NCI-H1930 (cell line): ENCODE results near the gene TP53BP1.

Source experiments
- DNase-seq, 2 experiments: peaks; one replicate each; lab custom pipeline; 2025; lab: John Stamatoyannopoulos, UW

Gene TP53BP1

GRCh38 chr15:43487271-43487895 is 5.6 kb downstream of the TP53BP1 start:
- DNase-seq, result no peak

- no peak for DNase-seq
These were observed 8.5 kb downstream of the TP53BP1 start for GRCh38 chr15:43484455-43484854.

GRCh38 chr15:43483297-43484128 is 9.4 kb downstream of the TP53BP1 start:
- no peak for DNase-seq

- DNase-seq, result no peak
These were observed 19.1 kb downstream of the TP53BP1 start for GRCh38 chr15:43473885-43474284.

- DNase-seq, result no peak
These were observed 21.0 kb downstream of the TP53BP1 start for GRCh38 chr15:43471975-43472374.

- DNase-seq, result no peak
These were observed 23.1 kb downstream of the TP53BP1 start for GRCh38 chr15:43469867-43470266.

- DNase-seq, result no peak
These were observed 27.9 kb downstream of the TP53BP1 start for GRCh38 chr15:43465100-43465499.

GRCh38 chr15:43463998-43464397 is 29.0 kb downstream of the TP53BP1 start:
- DNase-seq, result no peak

GRCh38 chr15:43463507-43463906 is 29.4 kb downstream of the TP53BP1 start:
- no peak for DNase-seq

GRCh38 chr15:43449981-43450380 is 43.0 kb downstream of the TP53BP1 start:
- no peak for DNase-seq

- DNase-seq, result no peak
These were observed 46.6 kb downstream of the TP53BP1 start for GRCh38 chr15:43446344-43446743.

GRCh38 chr15:43441316-43441715 is 51.6 kb downstream of the TP53BP1 start:
- no peak for DNase-seq

- no peak for DNase-seq
These were observed 52.2 kb downstream of the TP53BP1 start for GRCh38 chr15:43440721-43441281.

- no peak for DNase-seq
These were observed 53.7 kb downstream of the TP53BP1 start for GRCh38 chr15:43439268-43439667.

- DNase-seq, result no peak
These were observed 56.6 kb downstream of the TP53BP1 start for GRCh38 chr15:43436395-43436794.

- no peak for DNase-seq
These were observed 58.5 kb downstream of the TP53BP1 start for GRCh38 chr15:43434446-43434845.

GRCh38 chr15:43433661-43434303 is 59.2 kb downstream of the TP53BP1 start:
- no peak for DNase-seq

GRCh38 chr15:43433165-43433564 is 59.8 kb downstream of the TP53BP1 start:
- DNase-seq, result no peak

- DNase-seq, result no peak
These were observed 63.3 kb downstream of the TP53BP1 start for GRCh38 chr15:43429687-43430086.

GRCh38 chr15:43423793-43424192 is 69.2 kb downstream of the TP53BP1 start:
- DNase-seq, result no peak

- DNase-seq, result no peak
These were observed 72.1 kb downstream of the TP53BP1 start for GRCh38 chr15:43420876-43421275.

- no peak for DNase-seq
These were observed 72.5 kb downstream of the TP53BP1 start for GRCh38 chr15:43420435-43420834.

GRCh38 chr15:43414196-43414595 is 78.8 kb downstream of the TP53BP1 start:
- no peak for DNase-seq
